DMS79 (cell line): ENCODE data around the gene GNAS.
"Not testable (repeated sequence)": the region's sequence is repeated elsewhere in the genome, so short reads cannot be mapped to it uniquely, and the experiment has no call there.

Source experiments
- DNase-seq: peaks from one replicate; lab custom pipeline; 2025; lab: John Stamatoyannopoulos, UW

The GNAS gene

GRCh38 chr20:58852543-58853271 lies at the start of gene GNAS:
GNAS (plus strand) TSS chr20:58852716.
- DNase-seq, result no peak

- no peak for DNase-seq
Measured at GRCh38 chr20:58803533-58803932, 49.0 kb upstream of the GNAS start.

GRCh38 chr20:58807801-58808200 lies 44.7 kb upstream of the GNAS start:
- no peak for DNase-seq

DNA sequence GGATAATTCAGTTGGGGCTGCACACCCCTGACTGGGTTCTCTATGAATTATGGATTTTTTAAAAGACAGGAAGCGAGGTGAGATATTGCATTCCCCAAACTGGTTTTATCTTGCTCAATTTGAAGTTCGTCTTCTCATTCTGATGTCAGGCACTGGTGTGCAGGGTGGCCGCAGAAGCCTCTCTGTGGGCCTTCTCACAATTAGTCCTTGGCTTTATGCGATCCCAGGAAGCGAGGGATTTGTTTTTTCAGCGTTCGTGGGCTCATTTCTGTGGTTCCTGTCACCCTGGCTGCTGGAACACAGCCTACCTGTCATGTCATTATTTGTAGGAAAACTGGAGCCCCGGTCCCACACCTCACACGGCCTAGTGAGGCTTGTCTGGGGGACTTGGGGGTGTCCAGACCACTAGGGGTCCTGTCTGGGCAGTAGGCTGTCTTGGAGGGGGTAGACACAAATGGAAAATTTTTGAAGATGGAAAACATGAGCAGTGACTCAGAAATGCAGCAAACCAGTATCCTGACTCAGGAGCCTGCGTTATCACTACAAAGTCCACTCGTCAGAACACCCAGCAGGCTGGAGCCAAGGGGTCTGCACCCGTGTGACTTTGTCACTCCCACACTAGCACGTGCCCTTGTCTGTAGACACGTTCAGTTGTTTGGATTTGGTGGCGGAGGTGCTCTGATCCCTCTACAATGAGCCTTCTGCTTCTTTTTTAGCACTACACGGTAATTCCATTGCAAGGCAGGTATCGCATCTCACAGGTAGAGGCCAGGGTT lies 44.1 kb upstream of the GNAS start:
- DNase-seq, result no peak

DNA sequence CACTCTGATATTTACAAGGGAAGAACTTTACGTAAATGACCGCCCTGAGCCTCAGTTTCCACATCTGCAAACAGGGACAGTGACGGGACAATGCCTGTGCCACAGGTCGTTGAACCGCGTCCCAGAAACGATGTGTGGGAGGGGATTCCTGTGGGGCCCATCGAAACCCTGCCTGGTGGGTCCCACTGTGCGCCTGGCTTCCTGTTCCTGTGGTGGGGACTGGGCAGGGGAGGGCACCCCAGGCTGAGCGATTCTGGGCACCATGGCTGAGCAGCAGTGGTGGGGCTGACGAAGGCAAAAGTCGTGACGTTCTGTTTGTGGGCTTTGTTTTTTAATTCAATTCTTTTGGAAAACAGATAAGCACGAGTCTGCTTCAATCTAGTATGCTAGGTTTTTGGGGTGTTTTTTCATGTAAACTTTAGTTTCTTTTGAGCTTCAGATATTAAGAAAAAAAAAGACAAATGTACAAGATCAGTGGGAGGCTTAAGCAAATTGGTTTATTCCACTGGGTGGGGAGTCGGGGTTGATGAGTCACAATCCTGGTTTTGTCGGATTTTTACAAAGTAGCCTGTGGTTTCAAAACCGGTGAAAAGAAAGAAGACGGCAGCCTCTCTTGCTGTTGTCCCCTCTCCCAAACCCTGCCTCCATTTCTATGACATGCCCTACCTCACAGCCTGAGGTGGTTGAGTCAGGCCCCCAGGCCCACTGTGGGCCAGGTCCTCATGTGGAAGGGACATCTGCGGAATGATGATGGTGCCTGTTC lies 42.2 kb upstream of the GNAS start:
- DNase-seq, result no peak

- DNase-seq, result no peak
Measured at GRCh38 chr20:58810879-58811250, 41.7 kb upstream of the GNAS start.

DNA sequence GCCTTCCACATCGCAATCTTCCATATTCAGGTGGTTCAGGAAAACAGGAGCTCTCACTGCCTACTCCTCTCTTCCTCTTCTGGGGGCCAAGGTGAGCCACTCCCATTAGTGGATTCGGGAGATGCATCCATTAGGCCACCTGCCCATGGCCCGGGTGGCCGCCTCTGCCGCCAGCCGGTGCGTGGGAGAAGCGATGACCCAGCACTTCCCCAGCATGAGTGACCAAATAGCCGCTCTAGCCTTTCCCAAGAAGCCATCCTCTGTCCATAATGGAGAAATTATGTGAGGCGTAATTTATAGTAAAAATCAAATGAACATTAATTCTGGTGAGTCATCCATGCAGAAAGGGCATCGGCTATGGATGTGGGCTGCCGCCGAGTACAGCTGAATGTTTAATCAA lies 41.2 kb upstream of the GNAS start:
- DNase-seq, result no peak

DNA sequence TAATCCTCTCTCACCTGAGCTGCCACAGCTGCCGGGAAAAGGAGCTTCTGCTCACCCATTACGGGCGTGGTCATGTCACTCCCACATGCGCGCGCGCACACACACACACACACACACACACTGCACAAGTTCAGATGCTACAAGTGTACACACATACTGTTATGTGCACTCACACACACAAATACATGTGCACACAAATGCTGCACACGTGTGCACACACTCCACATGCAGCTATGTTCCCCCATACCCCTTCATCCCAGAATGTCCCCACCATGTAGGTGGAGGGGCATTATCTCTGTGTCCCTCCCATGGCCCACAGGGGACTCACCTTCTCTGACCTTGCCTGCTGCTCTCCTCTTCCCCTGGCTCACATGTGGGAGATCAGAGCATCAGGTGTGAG lies 39.1 kb upstream of the GNAS start:
- no peak for DNase-seq

DNA sequence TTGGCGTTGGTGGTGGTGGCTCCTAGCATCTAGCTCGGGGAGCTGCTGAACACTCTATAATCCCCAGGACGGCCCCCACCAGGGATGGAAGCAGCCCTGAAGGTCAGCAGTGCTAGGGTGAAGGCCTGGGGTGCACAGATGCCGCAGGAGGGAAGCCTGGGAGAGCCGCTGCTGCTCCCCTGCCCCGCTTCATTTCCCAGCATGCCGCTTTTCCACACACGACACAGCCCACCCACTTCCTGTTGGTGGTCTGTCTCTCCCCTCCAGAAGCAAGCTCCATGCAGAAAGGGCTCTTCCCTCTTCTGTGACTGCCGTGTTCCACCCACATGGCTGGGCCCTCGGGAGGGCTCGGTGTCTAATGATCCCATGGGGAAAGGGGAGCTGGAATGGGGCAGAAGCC lies 37.1 kb upstream of the GNAS start:
- no peak for DNase-seq

GRCh38 chr20:58816051-58816450 lies 36.5 kb upstream of the GNAS start:
- DNase-seq, result no peak

- no peak for DNase-seq
Measured at GRCh38 chr20:58816957-58817651, 35.4 kb upstream of the GNAS start.

- no peak for DNase-seq
Measured at GRCh38 chr20:58817748-58818147, 34.8 kb upstream of the GNAS start.

DNA sequence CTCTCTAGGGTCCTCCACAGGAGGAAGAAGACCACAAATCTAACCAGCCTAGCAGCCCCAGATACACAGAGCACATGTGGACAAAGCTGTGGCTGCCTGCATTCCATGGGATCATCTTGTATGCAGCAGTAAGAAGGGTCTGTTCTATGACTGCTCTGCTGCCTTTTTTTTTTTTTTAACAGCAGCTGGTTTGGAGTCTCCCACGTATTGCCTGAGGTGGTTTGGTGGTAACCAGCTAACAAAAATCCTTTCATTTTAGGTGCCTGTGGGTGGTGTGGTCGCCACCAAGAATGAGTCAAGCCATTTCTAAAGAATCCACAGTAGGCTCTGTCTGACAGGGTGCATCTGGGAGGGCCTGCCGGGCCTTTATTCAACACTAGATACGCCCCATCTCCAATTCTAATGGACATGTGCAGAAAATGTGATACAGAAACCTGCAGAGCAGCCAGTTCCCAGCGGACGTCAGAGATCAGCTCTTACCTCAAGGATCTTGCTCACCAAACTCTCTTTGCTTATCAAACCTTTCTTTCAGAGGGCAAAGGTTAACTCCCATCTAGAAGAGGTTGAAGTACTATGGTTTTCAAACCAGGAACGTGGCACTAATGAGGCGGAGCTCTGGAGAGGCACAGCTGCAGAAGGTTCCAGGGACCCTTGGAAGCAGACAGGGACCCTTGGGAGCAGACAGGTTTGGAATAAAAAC lies 33.8 kb upstream of the GNAS start:
- DNase-seq, result peak; percentile 91

DNA sequence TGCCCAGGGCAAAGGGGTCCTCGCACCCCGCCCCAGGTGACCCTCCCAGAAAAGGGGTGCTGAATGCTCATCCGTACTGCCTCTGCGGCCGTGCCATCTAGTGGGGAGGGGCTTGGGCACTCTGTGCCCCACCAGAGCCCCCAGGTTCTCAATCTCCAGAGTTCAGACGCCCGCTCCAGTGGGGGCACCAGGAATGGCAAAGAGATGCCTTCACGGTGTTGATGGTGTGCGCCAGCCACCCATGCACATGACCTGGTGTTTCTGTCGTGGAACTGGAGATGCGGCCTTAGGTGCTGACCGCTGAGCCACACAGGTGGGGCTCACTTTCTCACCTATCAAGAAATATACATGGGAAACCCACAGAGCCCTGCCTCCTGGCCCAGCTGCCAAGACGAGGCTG lies 32.6 kb upstream of the GNAS start:
- no peak for DNase-seq

DNA sequence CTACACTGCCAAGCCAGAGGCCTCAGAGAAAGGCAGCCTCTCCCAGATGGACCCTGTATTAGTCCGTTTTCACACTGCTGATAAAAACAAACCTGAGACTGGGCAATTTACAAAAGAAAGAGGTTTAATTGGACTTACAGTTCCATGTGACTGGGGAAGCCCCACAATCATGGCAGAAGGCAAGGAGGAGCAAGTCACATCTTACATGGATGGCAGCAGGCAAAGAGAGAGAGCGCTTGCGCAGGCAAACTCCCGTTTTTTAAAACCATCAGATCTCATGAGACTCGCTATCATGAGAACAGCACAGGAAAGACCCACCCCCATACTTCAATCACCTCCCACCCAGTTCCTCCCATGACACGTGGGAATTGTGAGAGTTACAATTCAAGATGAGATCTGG lies 32.0 kb upstream of the GNAS start:
- not testable (repeated sequence) for DNase-seq

- no peak for DNase-seq
Measured at GRCh38 chr20:58822149-58822548, 30.4 kb upstream of the GNAS start.

GRCh38 chr20:58822748-58823730 lies 29.5 kb upstream of the GNAS start:
- DNase-seq, result no peak

GRCh38 chr20:58824843-58825242 lies 27.7 kb upstream of the GNAS start:
- DNase-seq, result no peak

GRCh38 chr20:58825450-58825849 lies 27.1 kb upstream of the GNAS start:
- no peak for DNase-seq

- no peak for DNase-seq
Measured at GRCh38 chr20:58826271-58826670, 26.2 kb upstream of the GNAS start.
